GM12878 (cell line): ENCODE results near the gene PTGES2.

Experiments
- CEBPB ChIP-seq, 2 experiments: fragments of 150-350 bp in 1 of 2; IDR thresholded peaks; 2 replicates each; pipeline ENCODE4 v1.6.1; 2012 to 2014; ENCODE audit warnings: low read depth in 2 of 2, low read length in 2 of 2, borderline replicate concordance in 1 of 2, inconsistent platforms in 1 of 2
- GABPA ChIP-seq: IDR thresholded peaks from 2 replicates; pipeline ENCODE4 v1.6.1; 2014; ENCODE audit warnings: antibody characterized with exemption, low read depth, mild to moderate bottlenecking, inconsistent platforms
- JUNB ChIP-seq: IDR thresholded peaks from 2 replicates; pipeline ENCODE4 v1.6.1; 2016; ENCODE audit warnings: antibody characterized with exemption, mild to moderate bottlenecking
- JUND ChIP-seq: IDR thresholded peaks from 2 replicates; pipeline ENCODE4 v1.6.1; 2012; ENCODE audit warnings: low read depth, mild to moderate bottlenecking, low read length, improper control_type of control experiment, moderate library complexity
- MTA2 ChIP-seq: fragments of 450-650 bp; IDR thresholded peaks from 2 replicates; pipeline ENCODE4 v1.6.1; 2016; ENCODE audit warnings: low read depth, mild to moderate bottlenecking, moderate library complexity
- NRF1 ChIP-seq: conservative IDR thresholded peaks from 2 replicates; pipeline ENCODE4 v1.6.1; 2011; ENCODE audit warnings: mild to moderate bottlenecking, low read depth, low read length, improper control_type of control experiment
- POLR2A ChIP-seq: IDR thresholded peaks from 2 replicates; pipeline ENCODE4 v1.6.1; 2011; ENCODE audit warnings: low read depth, mild to moderate bottlenecking, low read length
- REST ChIP-seq: IDR thresholded peaks from 2 replicates; pipeline ENCODE4 v1.6.1; 2012; ENCODE audit warnings: mild to moderate bottlenecking, low read depth, low read length
- SUPT20H ChIP-seq: IDR thresholded peaks from 2 replicates; pipeline ENCODE4 v1.6.1; 2011; ENCODE audit warnings: low read depth, mild to moderate bottlenecking, low read length, moderate library complexity, borderline replicate concordance; ENCODE audit not compliant: control insufficient read depth
- ZBTB11 ChIP-seq: fragments of 450-650 bp; formaldehyde crosslinking; IDR thresholded peaks from 2 replicates; pipeline ENCODE4 v1.5.0; 2022; ENCODE audit warnings: mild to moderate bottlenecking, missing genetic modification characterization
- ZNF24 ChIP-seq: fragments of 450-650 bp; IDR thresholded peaks from 2 replicates; pipeline ENCODE4 v1.6.1; 2017; ENCODE audit warnings: antibody characterized with exemption, mild to moderate bottlenecking
- TF ChIP-seq, protein P1 (sequence below), 3 experiments: IDR thresholded peaks in 2 of 3; conservative IDR thresholded peaks in 1 of 3; 2 replicates each; pipeline ENCODE4 v1.5.1; 2011; ENCODE audit warnings: low read depth in 3 of 3, low read length in 3 of 3, mild to moderate bottlenecking in 3 of 3, control low read depth in 2 of 3, moderate library complexity in 2 of 3, inconsistent platforms in 1 of 3, mixed read lengths in 1 of 3; ENCODE audit not compliant: control insufficient read depth in 2 of 3, insufficient read depth in 1 of 3; ENCODE audit errors: extremely low read depth in 1 of 3
- TF ChIP-seq, protein P2 (sequence below): IDR thresholded peaks from 2 replicates; pipeline ENCODE4 v1.6.1; 2012; ENCODE audit warnings: low read length, inconsistent platforms

DNA sequence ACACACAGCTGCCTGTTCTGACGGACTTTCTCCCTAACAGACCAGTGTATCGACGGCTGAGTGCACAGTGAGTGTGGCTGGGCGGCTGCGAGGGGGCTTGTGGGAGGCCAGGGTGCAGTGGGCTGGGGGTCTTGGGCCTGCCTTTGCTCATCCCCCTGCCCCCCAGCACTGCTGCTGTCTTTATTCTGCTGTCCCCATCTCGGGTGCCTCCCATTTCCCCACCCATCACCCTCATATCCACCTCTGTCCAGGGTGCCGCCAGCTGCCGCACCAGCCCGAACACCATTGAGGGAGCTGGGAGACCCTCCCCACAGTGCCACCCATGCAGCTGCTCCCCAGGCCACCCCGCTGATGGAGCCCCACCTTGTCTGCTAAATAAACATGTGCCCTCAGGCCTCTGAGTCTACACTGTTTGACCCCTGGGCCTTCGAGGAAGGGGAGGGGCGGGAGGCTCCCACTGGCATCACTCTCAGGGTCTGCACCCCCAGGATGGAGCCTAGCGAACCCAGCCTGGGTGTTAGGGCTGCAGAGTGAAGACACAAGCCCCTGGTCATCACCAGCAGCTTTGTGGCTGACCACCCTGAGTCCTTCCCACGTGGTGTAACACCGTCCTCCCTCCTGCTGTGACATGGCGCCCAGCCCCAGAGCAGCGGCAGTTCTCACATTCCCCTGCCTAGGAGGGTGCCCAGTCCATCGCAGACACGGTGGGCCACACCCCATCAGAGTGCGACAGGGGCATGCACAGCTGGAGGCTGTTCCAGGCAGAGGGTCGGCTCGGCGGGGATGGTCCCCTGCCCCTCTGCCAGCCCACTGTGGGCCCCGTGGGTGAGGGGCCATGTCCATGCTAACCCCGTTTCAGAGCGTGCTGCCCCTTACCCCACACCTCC is 25.8 kb upstream of the PTGES2 start:
- TF ChIP-seq POLR2A (no peak), SUPT20H (no peak), NRF1 (no peak), ZBTB11 (CRISPR knock-in tag) (no peak), ZNF24 (no peak), JUNB (no peak), CEBPB (IDR thresholded peaks at IDR 0.05; ENCODE audit: borderline replicate concordance in 1 of 2, low read depth in 2 of 2, low read length in 2 of 2) (no peak), JUND (no peak), REST (no peak), MTA2 (no peak), GABPA (no peak)
- TF ChIP-seq, protein P1, sequence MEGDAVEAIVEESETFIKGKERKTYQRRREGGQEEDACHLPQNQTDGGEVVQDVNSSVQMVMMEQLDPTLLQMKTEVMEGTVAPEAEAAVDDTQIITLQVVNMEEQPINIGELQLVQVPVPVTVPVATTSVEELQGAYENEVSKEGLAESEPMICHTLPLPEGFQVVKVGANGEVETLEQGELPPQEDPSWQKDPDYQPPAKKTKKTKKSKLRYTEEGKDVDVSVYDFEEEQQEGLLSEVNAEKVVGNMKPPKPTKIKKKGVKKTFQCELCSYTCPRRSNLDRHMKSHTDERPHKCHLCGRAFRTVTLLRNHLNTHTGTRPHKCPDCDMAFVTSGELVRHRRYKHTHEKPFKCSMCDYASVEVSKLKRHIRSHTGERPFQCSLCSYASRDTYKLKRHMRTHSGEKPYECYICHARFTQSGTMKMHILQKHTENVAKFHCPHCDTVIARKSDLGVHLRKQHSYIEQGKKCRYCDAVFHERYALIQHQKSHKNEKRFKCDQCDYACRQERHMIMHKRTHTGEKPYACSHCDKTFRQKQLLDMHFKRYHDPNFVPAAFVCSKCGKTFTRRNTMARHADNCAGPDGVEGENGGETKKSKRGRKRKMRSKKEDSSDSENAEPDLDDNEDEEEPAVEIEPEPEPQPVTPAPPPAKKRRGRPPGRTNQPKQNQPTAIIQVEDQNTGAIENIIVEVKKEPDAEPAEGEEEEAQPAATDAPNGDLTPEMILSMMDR (IDR thresholded peaks at IDR 0.05 in 2 of 3, conservative IDR thresholded peaks at IDR 0.05 in 1 of 3; ENCODE audit: control insufficient read depth in 2 of 3, extremely low read depth in 1 of 3, insufficient read depth in 1 of 3, low read depth in 3 of 3, low read length in 3 of 3) = no peak
- TF ChIP-seq, protein P2, sequence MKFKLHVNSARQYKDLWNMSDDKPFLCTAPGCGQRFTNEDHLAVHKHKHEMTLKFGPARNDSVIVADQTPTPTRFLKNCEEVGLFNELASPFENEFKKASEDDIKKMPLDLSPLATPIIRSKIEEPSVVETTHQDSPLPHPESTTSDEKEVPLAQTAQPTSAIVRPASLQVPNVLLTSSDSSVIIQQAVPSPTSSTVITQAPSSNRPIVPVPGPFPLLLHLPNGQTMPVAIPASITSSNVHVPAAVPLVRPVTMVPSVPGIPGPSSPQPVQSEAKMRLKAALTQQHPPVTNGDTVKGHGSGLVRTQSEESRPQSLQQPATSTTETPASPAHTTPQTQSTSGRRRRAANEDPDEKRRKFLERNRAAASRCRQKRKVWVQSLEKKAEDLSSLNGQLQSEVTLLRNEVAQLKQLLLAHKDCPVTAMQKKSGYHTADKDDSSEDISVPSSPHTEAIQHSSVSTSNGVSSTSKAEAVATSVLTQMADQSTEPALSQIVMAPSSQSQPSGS = no peak
